ENCODE results near the gene KCNF1.
A peak's percentile ranks its signal among the peaks of the same experiment; 100 is the strongest.

KCNF1 gene

DNA sequence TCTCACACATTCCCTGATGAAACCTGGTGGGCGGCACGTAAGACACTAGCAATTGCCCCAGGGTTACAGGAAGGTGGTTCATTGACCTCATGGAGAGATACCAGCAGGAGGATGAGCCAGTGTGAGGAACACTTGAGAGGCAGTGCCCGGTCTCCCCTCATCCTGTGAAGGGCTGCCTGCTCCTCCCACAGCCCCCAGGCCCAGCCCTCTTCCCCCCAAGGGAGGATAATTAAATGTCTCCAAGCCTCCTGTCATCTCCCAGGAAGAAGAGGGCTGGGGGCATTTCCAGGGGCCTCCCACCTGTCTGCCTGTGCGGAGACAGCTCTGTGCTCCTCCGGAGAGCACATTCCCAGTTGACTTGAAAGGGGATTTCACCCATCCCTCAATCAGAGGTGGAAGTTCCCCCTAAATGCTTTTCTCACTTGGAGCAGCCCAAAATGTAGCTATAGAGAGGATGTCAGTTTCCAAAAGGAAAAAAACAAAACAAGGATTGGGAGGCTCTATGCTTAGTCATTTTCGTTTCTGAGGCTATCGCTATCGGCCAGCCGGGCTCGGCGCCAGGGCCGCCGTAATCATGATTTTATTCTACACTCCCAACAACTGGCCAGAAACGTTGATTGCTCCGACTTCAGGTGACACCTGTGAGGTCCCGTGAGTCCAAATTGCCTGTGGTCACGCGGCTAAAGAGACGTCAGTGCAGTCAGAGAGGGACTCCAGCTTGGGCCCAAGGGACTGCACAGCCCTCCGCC is 7.1 kb downstream of the KCNF1 start:
- DNase-seq: peak in 2 of 56 donors; percentile 24 to 39

DNA sequence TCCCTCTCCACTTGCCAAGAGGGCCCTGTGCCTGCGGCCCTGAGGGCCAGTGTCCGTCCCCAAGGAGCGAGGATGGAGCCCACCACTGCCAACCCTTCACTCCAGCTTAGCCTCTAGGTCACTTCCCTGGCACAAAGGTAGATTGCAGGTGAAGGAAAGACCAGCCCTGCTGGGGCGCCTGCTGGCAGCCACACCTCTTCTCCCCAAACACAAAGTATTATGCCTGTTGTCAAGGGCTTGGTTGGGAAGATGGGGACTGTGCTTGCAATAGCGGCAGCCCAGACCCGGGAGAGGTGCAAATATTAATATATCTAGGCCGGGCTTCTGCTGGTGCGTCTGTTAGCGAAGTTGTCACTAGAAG is 7.7 kb downstream of the KCNF1 start:
- no peak for DNase-seq

DNA sequence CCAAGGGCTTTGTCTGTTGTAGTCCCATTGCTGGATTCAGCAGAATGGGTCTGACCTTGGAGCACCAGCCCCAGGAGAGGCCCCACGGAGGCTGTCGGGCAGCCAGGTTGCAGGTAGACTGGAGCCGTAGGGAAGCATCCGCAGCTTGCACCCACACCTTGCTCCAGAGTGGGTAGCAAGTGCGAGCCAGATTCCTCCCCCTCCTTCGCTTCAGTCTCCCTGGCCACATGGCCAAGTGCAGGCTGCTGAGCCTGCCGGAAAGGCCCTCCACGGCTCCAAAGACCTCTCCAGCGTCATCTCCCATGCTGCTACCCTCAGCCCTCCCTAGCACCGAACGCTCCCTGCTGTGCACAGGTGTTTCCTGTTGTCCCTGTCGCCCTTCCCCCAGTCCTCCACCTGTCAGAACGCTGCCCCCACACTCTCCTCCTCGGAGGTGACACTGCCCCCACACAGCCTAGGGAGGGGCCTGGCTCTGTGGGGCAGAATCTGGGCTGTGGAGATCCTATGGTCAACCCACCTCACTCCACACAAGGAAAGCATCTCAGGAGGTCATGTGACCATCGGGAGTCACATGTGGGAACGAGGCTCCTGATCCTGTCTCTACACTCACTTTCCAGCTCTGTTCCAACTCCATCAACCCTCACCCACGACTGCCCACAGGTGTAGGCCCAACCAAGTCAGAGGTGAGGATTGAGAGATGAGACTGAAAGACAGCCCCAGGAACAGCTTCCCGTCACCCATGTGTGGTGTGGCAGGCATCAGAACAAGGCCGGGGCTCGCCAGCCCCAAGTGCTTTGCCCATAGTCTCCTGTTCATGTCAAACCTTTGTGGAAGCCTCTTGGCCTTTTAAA is 8.3 kb downstream of the KCNF1 start:
- DNase-seq: no peak

DNA sequence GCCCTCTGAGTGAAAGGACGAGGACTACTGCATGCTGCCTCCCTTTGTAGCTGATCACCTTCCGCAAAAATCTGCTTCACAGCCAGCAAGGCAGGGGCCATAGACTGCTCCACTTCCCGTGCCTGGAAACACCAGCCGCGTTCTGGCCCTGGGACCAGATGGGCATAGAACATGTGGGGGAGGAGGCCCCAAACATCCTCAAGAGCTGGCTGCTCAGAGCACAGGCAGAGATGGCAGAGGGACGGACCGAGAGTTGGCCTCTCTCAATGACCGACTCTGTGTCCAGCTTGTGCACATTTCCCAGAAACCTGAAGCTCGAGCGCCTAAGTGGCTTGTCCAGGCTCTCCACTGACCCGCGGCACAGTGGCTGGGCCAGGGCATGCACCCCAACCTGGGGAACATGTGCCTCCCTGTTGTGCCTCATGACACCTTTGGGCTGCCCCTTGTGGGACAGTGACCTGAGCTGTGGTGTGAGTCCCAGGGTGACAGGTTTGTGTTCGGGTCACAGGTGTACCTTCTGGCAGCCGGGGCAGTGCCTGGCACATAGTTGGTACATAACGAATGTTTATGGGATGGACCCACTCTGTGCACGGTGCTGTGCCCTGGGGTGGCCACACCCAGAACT is 9.1 kb downstream of the KCNF1 start:
- DNase-seq: no peak

DNA sequence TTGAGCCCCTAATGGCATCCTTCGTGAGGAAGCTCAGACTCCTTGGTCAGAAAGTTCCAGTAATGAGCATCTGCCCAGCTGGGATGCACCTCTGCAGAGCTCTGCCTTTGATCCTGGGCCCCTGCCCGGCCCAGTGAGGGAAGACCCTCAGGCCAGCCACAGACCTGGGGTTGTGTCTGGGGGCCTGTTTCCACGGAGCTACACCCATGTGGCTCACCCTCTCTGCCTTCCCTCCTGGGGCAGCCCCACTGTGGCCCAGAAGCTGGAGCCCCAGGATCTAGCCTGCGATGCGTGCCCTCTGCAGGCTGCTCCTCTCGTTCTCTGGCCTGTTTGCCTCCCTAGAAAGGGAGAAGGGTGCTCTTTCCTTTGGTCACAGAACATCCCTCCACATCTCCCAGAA is 9.8 kb downstream of the KCNF1 start:
- DNase-seq: no peak

GRCh38 chr2:10922307-10923007 is 10.7 kb downstream of the KCNF1 start:
- no peak for DNase-seq

- DNase-seq: no peak
Measured at GRCh38 chr2:10923008-10923375, 11.3 kb downstream of the KCNF1 start.

DNA sequence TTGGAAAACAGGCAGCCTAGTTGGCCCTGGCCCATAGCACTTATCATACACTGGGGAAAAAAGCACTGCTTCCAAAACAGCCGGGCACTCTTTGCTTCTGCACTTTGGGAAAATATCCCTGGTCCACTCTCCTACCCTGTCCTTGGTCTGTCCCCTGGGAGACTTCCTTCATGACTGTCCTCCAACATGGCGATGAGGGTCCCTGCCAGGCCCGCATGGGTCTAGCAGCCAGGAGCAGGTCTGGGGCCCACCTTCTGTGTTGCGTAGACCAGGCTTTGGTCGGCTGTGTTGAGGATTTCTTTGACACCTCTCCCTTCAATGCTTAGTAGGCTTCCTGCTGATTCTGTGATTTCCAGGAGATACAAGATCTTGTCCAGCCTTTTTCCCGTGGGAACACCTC is 12.2 kb downstream of the KCNF1 start:
- DNase-seq: no peak

- no peak for DNase-seq
Measured at GRCh38 chr2:10924441-10924840, 12.7 kb downstream of the KCNF1 start.

GRCh38 chr2:10924859-10925258 is 13.1 kb downstream of the KCNF1 start:
- no peak for DNase-seq

DNA sequence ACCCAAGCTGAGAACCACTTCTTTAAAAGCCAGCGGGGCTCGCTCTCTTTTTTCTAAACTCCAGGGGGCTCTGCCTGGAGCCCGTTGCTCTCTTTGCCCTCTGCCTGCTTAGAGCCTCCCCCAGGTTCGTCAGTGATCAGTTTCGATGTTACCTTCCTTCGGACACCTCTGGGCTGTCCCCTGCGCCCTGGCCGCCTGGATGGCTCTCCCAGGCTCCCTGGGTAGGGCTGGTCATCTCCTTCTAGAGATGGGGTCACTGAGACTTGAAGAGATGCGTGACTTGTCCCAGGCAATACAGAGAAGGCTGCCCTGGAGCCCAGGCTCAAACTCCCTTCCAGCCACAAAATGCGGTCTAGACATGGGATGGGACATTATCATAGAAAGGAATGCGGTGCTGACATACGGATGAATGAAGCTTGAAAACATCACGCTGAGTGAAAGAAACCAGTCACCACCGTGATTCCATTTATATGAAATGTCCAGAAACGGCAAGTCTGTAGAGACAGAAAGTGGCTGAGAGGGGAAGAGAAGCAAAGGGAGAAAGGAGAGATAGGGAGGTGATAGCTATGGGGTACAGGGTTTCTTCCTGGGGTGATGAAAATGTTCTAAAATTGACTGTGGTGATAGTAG is 14.6 kb downstream of the KCNF1 start:
- no peak for DNase-seq

DNA sequence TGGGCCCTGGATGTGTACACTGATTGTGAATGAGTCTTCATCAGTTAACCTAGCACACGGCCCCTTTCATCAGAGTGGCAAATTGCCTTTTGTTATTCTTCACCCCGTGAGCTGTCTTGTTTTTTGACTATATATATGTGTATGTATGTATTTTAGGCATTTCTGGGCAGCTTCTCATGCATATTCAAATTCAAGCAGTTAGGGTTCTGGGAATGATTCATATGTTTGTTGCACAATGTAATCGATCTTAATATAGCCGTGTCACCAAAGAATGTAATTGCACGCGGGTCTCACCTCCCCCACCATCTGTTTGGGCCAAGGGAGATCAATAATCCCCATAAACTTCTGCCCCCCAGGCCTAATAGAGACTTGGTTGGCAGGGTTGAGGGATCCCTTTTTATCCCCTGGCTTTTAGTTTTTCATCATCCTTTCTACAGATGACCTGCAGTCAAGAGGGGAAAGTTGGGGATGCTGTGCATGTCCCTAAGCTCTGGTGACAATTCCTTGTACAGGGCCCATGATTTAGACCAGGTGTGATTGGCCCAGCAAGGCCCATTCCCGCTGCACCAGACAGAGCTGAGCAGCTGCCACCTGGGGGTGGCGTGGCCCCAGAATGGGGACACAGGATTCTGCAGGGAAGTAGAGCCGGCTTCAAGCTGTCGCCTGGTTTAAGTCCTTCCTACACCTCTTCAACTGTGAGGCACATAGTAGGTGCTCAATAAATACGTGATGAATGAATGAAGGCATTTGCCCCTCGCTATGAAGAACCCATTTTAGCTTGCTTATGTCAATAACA is 19.2 kb downstream of the KCNF1 start:
- DNase-seq: no peak

DNA sequence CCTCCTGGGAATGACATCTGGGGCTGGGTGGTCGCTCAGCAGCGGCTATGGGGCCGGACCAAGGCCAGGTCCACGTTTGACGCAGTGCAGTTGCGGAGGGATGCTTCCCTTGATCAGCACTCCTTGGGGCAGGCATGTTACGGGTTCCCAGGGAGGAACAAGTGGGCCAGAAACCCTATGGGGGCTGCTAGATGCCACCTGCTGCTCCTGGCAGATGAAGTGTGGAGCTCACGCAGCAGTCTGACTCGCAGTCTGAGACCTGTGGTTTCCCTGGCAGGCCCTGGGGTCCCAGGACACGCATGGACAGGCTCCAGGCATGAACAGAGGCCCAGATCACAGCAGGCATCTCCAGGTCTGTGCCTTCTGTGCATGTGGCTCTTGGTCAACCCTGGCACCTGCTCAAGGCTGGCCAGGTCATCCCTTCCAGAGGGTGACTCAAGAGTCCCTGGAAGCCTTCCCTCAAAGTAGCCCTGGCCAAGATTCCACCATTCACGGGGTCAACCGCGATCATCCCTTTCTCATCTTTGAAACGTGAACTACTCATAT is 20.0 kb downstream of the KCNF1 start:
- DNase-seq: no peak

GRCh38 chr2:10932345-10933151 is 20.8 kb downstream of the KCNF1 start:
- DNase-seq: no peak

DNA sequence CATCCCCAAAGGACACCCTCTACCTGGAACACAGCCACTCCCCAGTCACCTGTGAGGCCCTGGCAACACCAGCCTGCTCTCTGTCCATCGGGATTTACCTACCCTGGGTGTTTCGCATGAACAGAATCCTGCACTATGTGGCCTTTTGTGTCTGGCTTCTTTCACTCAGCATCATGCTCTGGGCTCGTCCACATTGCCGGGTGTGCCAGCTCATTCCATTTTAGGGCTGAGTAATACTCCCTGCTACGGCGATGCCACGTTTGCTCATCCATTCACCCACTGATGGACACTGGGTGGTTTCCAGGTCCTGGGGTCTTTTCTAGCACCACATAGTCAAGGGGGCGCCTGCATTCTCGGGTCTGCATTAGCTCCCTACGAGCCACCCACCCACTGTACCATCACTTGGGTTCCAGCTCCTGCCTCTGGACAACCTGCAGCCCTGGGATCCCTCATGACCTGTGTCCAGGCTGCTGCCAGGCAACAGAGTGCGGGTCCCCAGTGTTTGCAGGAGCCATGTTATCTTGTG is 22.0 kb downstream of the KCNF1 start:
- no peak for DNase-seq

DNA sequence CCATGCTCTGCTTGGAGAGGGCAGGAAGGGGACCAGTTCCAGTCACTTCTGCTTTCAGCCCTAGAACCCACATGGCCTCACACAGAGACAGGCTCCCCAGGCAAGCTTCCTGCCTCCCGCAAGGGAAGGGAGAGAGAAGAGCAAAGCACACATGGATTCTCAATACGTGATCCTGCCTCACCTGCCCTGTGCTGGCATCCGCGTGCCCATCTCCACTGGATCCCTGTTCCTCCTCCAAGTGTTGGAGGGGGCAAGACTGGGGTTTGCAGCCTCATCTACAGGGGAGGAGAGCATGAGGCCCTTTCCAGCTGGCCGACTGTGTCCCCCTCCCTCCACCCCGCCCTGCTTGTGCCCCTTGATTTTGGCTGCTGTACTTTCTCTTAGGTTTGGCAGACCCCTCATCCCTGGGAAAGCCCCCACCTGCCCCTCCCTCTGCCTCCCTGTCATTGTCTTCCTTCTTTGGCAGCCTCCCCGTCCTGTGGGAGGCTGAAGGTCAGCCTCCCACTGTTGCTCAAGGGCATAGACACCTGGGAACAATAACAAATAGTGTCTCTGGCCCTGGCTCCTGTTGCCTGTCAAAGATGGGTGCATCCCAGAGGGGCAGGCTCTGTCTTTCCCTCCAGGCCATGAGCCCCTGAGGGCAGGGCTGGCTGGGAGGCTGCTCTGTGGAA is 22.7 kb downstream of the KCNF1 start:
- no peak for DNase-seq

DNA sequence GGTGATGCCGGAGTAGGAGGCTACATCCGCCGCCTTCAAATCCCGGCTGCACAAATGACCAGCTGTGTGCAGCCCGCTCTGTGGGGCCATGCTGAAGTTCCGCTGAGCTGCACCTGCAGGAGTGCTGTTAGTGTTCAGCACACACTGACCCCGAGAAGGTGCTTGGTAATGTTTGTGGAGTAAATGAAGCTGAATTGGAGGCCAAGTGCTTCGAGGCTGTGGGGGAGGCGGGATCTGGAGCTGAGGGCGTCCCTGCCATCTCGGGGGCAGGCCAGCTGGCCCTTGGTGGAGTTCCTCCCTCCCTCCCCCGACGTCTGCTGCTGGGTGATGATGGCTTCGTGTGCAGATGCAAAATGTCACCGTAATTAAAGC is 23.2 kb downstream of the KCNF1 start:
- DNase-seq: no peak

DNA sequence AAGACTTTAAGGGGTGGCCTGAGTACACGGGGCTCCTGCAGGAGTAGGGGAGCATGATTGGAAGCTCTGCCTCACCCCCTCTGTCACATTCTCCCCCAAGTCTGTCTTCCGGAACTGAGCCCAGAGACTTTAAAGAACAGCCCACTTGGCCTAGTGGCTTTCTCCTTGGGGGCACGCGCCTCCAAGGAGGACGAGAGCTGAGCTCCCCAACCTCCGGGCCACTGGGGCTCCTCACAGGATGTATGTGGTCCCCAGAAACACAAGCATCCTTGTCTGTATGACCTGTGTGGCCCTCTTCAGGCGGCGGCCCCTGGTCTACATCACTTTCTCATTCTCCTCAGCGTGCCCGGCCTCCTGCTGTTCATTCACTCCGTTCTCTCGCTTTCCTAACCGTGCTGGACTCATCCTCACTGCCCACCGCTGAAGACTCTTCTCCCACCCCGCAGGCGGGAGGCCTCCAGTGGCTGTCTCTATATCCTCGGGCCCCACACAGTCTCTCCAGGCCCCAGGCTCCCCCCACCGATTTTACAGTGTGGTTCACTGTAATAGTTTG is 23.7 kb downstream of the KCNF1 start:
- DNase-seq: no peak

Data from amygdala (tissue), 56 donors.